ENCODE data around the gene SULT2A1. TPM values are rescaled to one million over a fixed set of nuclear protein-coding genes. Genes with fewer than 3 reads are reported as not detected.
"Not testable (repeated sequence)": the region's sequence is repeated elsewhere in the genome, so short reads cannot be mapped to it uniquely, and the experiment has no call there.

The SULT2A1 gene
- total and polyA plus RNA-seq, 2 donors from 2014 or later = not detected

DNA sequence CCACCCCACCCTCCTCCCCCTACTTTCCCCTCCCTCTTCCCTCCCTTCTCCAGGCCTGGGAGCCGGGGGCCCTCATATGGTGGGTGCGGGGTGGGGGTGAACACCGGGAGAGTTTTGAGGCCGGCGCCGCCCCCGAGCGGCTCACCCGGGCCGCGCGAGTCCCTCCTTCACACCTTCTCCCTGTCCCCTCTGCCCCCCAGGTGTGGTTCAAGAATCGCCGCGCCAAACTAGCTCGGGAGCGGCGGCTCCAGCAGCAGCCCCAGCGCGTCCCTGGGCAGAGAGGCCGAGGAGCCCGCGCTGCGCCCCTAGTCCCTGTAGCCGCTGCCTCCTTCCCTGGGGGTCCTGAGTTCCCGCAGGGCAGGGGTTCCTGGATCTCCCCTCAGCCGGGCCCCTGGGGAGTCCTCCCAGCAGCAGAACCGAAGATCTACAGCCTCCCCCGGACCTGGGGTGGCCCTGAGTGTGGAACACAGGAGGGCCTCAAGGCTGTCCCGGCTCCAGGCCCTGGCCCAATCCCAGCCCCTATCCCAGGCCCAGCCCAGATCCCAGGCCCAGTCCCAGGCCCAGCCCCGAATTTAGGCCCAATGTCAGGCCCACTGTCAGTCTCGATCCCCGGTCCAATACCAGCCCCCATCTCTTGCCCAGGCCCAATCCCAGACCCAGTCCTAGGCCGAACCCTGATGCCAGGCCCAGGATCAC lies 25.4 kb downstream of the SULT2A1 start:
- H3K27ac ChIP-seq (ENCODE audit: low read depth in 2 of 2, low read length in 2 of 2) = no peak overlapping the region
- H3K9me3 ChIP-seq (ENCODE audit: control insufficient read depth in 2 of 3, insufficient read depth in 1 of 3, low read length in 3 of 3) = peaks cover 0 to 3% (median 3%) of the 10 kb centered on the region in 3 donors
- H3K4me1 ChIP-seq (ENCODE audit: control insufficient read depth in 2 of 3, insufficient read depth in 2 of 3, low read depth in 1 of 3, low read length in 3 of 3) = no peaks in the 10 kb centered on the region
- H3K4me3 ChIP-seq (ENCODE audit: low read length in 3 of 3) = no peak overlapping the region
- H3K36me3 ChIP-seq (ENCODE audit: control insufficient read depth in 2 of 3, insufficient read depth in 3 of 3, low read length in 3 of 3) = no peaks in the 10 kb centered on the region
- DNase-seq (peak in 1 of 5 donors; percentile 37), FAIRE-seq (no peak)
- H3K9ac ChIP-seq (ENCODE audit: low read length in 3 of 3) = no peak overlapping the region
- TF ChIP-seq, protein P1, sequence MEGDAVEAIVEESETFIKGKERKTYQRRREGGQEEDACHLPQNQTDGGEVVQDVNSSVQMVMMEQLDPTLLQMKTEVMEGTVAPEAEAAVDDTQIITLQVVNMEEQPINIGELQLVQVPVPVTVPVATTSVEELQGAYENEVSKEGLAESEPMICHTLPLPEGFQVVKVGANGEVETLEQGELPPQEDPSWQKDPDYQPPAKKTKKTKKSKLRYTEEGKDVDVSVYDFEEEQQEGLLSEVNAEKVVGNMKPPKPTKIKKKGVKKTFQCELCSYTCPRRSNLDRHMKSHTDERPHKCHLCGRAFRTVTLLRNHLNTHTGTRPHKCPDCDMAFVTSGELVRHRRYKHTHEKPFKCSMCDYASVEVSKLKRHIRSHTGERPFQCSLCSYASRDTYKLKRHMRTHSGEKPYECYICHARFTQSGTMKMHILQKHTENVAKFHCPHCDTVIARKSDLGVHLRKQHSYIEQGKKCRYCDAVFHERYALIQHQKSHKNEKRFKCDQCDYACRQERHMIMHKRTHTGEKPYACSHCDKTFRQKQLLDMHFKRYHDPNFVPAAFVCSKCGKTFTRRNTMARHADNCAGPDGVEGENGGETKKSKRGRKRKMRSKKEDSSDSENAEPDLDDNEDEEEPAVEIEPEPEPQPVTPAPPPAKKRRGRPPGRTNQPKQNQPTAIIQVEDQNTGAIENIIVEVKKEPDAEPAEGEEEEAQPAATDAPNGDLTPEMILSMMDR (IDR thresholded peaks at IDR 0.05; ENCODE audit: borderline replicate concordance, extremely low read depth, insufficient read depth) = no peak
- H3K27me3 ChIP-seq (ENCODE audit: control insufficient read depth, insufficient read depth, low read length) = no peaks in the 10 kb centered on the region
- intact Hi-C loops (cut with DNase I) = no loop called here

DNA sequence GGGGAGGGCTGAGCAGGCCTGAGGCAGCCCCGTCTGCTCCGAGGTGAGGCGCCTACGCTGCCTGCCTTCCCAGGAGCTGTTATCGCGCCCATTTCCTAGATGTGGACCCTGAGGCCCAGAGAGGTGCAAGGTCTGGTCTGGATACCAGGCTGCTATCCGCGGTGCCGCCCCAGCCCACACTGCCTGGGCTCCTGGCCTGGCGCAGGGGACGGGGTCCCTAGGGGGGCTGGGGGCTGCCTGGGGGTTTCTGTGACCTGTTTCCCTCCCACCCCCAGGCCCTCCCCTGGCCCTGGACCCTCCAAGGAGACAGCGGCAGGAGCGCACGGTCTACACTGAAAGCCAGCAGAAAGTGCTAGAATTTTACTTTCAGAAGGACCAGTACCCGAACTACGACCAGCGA lies 26.3 kb downstream of the SULT2A1 start:
- H3K4me3 ChIP-seq (ENCODE audit: low read length in 3 of 3); H3K9ac ChIP-seq (ENCODE audit: low read length in 3 of 3); H3K36me3 ChIP-seq (ENCODE audit: control insufficient read depth in 2 of 3, insufficient read depth in 3 of 3, low read length in 3 of 3); intact Hi-C loops (cut with DNase I); H3K9me3 ChIP-seq (ENCODE audit: control insufficient read depth in 2 of 3, insufficient read depth in 1 of 3, low read length in 3 of 3); FAIRE-seq; H3K27ac ChIP-seq (ENCODE audit: low read depth in 2 of 2, low read length in 2 of 2); H3K4me1 ChIP-seq (ENCODE audit: control insufficient read depth in 2 of 3, insufficient read depth in 2 of 3, low read depth in 1 of 3, low read length in 3 of 3); H3K27me3 ChIP-seq (ENCODE audit: control insufficient read depth, insufficient read depth, low read length): not testable (repeated sequence)
- DNase-seq = peak in 1 of 5 donors; percentile 27

DNA sequence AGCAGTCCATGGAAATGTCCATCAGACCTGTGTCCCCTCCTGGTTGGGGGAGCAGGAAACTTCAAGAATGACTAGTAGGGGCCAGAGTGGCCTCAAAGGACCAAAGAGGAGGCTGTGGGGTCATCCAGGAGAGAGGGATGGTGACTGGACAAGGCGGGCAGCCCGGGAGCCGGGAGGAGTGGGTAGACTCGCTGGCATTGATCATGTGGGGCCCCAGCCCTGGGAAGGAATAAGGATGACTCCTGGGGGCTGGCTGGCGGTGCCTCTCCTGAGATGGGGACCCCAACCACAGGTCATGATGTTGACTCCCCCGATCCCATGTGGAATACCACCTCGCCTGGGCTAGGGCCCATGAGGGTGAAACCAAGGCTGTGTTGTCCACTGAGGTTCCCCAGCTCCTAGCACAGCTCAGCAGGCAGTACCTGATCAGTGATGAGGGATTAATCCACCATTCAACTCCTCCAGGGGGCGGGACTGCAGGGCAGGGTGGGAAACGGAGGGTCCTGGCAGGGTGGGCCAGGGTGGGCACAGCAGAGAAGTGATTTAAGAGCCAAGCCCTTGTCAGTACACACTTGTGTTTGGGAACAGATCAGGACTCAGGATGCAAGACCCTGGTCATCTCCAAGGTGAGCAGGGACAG lies 27.3 kb downstream of the SULT2A1 start, which contains the start of gene TPRX2:
TPRX2 (plus strand) TSS at position 590 of the 640 bp plus-strand sequence; CDS start at position 602, 12 bp downstream.
- H3K27me3 ChIP-seq (ENCODE audit: control insufficient read depth, insufficient read depth, low read length); H3K4me3 ChIP-seq (ENCODE audit: low read length in 3 of 3); FAIRE-seq; H3K36me3 ChIP-seq (ENCODE audit: control insufficient read depth in 2 of 3, insufficient read depth in 3 of 3, low read length in 3 of 3); H3K4me1 ChIP-seq (ENCODE audit: control insufficient read depth in 2 of 3, insufficient read depth in 2 of 3, low read depth in 1 of 3, low read length in 3 of 3); H3K9ac ChIP-seq (ENCODE audit: low read length in 3 of 3); H3K27ac ChIP-seq (ENCODE audit: low read depth in 2 of 2, low read length in 2 of 2); intact Hi-C loops (cut with DNase I); H3K9me3 ChIP-seq (ENCODE audit: control insufficient read depth in 2 of 3, insufficient read depth in 1 of 3, low read length in 3 of 3): not testable (repeated sequence)
- peak in 1 of 5 donors; percentile 26 for DNase-seq

DNA sequence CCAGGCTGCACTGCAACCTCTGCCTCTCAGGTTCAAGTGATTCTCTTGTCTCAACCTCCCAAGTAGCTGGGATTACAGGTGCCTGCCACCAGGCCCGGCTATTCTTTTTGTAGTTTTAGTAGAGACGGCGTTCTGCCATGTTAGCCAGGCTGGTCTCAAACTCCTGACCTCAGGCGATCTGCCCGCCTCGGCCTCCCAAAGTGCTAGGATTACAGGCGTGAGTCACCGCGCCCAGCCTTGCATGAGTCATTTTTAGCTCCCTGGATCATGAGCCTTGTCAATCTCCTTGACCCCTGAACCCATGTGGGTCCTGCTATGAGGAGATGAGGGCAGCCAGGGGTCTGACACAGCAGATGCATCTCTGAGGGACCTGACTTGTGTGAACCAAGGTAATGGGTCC lies 27.9 kb downstream of the SULT2A1 start:
- DNase-seq; intact Hi-C loops (cut with DNase I); H3K27ac ChIP-seq (ENCODE audit: low read depth in 2 of 2, low read length in 2 of 2); H3K4me1 ChIP-seq (ENCODE audit: control insufficient read depth in 2 of 3, insufficient read depth in 2 of 3, low read depth in 1 of 3, low read length in 3 of 3); H3K27me3 ChIP-seq (ENCODE audit: control insufficient read depth, insufficient read depth, low read length); H3K9ac ChIP-seq (ENCODE audit: low read length in 3 of 3); H3K4me3 ChIP-seq (ENCODE audit: low read length in 3 of 3); H3K9me3 ChIP-seq (ENCODE audit: control insufficient read depth in 2 of 3, insufficient read depth in 1 of 3, low read length in 3 of 3); H3K36me3 ChIP-seq (ENCODE audit: control insufficient read depth in 2 of 3, insufficient read depth in 3 of 3, low read length in 3 of 3); FAIRE-seq: not testable (repeated sequence)

DNA sequence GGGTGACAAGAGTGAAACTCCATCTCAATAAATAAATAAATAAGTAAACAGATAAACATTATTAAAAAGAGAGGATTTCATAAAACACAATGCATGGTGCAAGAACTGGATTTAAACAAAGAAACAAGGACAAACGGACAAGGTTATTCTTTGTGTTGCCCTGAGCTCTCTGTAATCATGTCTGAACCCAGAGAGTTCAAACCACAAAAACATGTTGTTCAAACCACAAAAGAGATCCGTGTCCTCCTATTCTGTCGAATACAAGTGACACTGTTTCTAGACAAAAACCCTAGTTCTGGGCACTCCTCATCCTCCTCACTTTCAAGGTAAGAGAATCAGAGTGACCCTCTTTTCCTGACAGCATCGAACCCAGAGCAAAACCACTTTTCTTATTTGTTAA lies 31.7 kb downstream of the SULT2A1 start:
- no peaks in the 10 kb centered on the region for H3K36me3 ChIP-seq (ENCODE audit: control insufficient read depth in 2 of 3, insufficient read depth in 3 of 3, low read length in 3 of 3)
- H3K27me3 ChIP-seq (ENCODE audit: control insufficient read depth, insufficient read depth, low read length) = peaks cover 3% of the 10 kb centered on the region
- no peak overlapping the region for H3K9ac ChIP-seq (ENCODE audit: low read length in 3 of 3)
- H3K27ac ChIP-seq (ENCODE audit: low read depth in 2 of 2, low read length in 2 of 2) = no peak overlapping the region
- DNase-seq = no peak
- intact Hi-C loops (cut with DNase I) = no loop called here
- H3K4me3 ChIP-seq (ENCODE audit: low read length in 3 of 3) = no peak overlapping the region
- no peak for FAIRE-seq
- TF ChIP-seq, protein P1 (IDR thresholded peaks at IDR 0.05; ENCODE audit: borderline replicate concordance, extremely low read depth, insufficient read depth) = no peak
- H3K9me3 ChIP-seq (ENCODE audit: control insufficient read depth in 2 of 3, insufficient read depth in 1 of 3, low read length in 3 of 3) = no peaks in the 10 kb centered on the region
- H3K4me1 ChIP-seq (ENCODE audit: control insufficient read depth in 2 of 3, insufficient read depth in 2 of 3, low read depth in 1 of 3, low read length in 3 of 3) = no peaks in the 10 kb centered on the region
